ENCODE data around the gene GABRR1.

GABRR1 gene

DNA sequence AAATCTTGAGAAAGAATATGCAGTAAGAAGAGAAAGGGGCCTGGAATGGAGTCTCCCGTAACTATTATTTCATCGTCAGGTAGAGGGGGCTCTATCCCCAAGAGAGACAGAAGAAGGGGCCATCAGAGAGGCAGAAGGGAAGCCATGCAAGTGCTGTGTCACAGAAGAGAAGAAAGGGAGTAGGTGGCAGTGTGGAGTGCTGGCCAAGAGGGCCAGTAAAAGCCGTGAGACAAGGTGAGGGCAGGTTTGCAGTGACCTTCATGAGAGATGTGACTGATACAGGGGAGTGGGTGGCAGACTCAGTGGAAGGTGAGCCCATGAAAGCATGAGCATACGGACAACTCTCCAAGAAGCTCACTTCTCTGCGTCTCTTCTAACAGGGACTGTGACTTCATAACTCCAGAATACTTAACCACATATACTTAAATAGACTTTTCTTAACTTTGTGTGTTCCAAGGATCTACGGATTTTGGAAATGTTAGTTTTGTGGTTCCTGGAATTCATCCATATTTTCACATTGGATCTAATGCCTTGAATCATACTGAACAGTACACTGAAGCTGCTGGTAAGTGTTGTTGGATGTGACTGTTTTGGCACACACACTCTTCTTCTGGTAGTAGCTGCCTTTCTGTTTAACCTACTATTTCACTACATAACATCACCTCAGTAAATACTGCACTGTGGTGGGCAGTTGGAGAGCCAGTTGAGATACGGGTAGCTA lies 55.7 kb downstream of the GABRR1 start:
- H3K9me2 ChIP-seq (replicated peaks; ENCODE audit: control insufficient read depth, low read length), result no peaks in the 10 kb centered on the region
- no peak overlapping the region for H3K4me3 ChIP-seq (ENCODE audit: low read length)
- no peaks in the 10 kb centered on the region for H3K4me1 ChIP-seq (ENCODE audit: control insufficient read depth, low read length)
- H3F3A ChIP-seq (ENCODE audit: control insufficient read depth, insufficient read depth), result peaks cover 6% of the 10 kb centered on the region; the same call in 1 of the 2 replicates
- H3K79me2 ChIP-seq (ENCODE audit: control insufficient read depth, low read length), result peaks cover 2% of the 10 kb centered on the region
- no peaks in the 10 kb centered on the region for H3K27me3 ChIP-seq (ENCODE audit: control insufficient read depth, low read length)
- TF ChIP-seq, protein P1, sequence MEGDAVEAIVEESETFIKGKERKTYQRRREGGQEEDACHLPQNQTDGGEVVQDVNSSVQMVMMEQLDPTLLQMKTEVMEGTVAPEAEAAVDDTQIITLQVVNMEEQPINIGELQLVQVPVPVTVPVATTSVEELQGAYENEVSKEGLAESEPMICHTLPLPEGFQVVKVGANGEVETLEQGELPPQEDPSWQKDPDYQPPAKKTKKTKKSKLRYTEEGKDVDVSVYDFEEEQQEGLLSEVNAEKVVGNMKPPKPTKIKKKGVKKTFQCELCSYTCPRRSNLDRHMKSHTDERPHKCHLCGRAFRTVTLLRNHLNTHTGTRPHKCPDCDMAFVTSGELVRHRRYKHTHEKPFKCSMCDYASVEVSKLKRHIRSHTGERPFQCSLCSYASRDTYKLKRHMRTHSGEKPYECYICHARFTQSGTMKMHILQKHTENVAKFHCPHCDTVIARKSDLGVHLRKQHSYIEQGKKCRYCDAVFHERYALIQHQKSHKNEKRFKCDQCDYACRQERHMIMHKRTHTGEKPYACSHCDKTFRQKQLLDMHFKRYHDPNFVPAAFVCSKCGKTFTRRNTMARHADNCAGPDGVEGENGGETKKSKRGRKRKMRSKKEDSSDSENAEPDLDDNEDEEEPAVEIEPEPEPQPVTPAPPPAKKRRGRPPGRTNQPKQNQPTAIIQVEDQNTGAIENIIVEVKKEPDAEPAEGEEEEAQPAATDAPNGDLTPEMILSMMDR (IDR thresholded peaks at IDR 0.05; ENCODE audit: low read depth, low read length, poor library complexity, severe bottlenecking), result no peak
- no peak for TF ChIP-seq EZH2phosphoT487 (IDR thresholded peaks at IDR 0.05; ENCODE audit: borderline replicate concordance, low read length)
- H3K4me2 ChIP-seq (ENCODE audit: low read length), result no peak overlapping the region
- H4K20me1 ChIP-seq (ENCODE audit: control insufficient read depth, insufficient read depth, low read depth, low read length), result 0 out of 2 replicates have a peak, but pooled peaks cover 3% of the 10 kb centered on the region
- H3K9me3 ChIP-seq (ENCODE audit: control insufficient read depth, insufficient read depth, low read length), result no peaks in the 10 kb centered on the region
- H3K27ac ChIP-seq (ENCODE audit: low read depth, low read length), result no peak overlapping the region
- H3K36me3 ChIP-seq (ENCODE audit: control insufficient read depth, low read length), result peaks cover 79% of the 10 kb centered on the region

DNA sequence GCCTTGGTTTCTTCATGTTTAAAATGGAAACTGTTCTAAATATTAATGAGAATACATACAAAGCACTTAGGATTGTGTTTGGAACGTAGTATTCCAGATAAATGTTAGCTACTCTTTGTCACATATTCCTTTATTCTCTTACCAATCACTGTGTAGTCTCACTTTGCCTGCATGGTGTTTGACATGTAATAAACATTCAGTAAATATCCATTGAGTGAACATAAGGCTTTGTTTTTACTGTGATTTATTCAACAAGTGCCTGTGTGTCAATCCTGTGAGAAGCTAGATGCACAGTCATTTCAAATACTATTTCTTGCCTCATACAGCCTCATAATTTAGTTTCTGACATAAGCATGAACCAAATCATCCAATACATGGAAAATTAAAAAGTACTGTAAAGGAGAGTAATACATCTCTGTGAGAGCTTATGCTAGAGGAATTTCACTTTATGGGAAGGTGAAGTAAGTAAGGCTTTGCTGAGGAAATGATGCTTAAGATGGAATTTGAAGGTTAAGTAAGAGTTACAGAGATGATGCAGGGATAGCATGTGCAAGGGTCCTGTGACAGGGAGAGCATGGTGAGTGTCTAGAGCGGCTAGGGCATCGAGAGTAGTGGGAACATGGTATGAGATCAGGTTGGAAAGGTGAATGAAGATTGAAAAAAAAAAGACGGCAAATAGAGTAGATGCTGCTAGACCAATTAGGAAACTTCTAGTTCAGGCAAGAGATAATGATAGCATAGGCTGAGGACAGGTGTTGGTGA lies 56.6 kb downstream of the GABRR1 start:
- Histone ChIP-seq H3K4me3 (ENCODE audit: low read length) (no peak overlapping the region), H3K4me2 (ENCODE audit: low read length) (no peak overlapping the region), H3K79me2 (ENCODE audit: control insufficient read depth, low read length) (peaks cover 8% of the 10 kb centered on the region), H3K27ac (ENCODE audit: low read depth, low read length) (no peak overlapping the region), H3K9me2 (replicated peaks; ENCODE audit: control insufficient read depth, low read length) (no peaks in the 10 kb centered on the region), H3K4me1 (ENCODE audit: control insufficient read depth, low read length) (no peaks in the 10 kb centered on the region), H3F3A (ENCODE audit: control insufficient read depth, insufficient read depth) (peaks cover 1% of the 10 kb centered on the region; the same call in 1 of the 2 replicates), H3K36me3 (ENCODE audit: control insufficient read depth, low read length) (peaks cover 85% of the 10 kb centered on the region), H3K9me3 (ENCODE audit: control insufficient read depth, insufficient read depth, low read length) (no peaks in the 10 kb centered on the region), H4K20me1 (ENCODE audit: control insufficient read depth, insufficient read depth, low read depth, low read length) (0 out of 2 replicates have a peak, but pooled peaks cover 3% of the 10 kb centered on the region), H3K27me3 (ENCODE audit: control insufficient read depth, low read length) (no peaks in the 10 kb centered on the region)
- no peak for TF ChIP-seq EZH2phosphoT487 (IDR thresholded peaks at IDR 0.05; ENCODE audit: borderline replicate concordance, low read length)
- TF ChIP-seq, protein P1 (IDR thresholded peaks at IDR 0.05; ENCODE audit: low read depth, low read length, poor library complexity, severe bottlenecking), result no peak

DNA sequence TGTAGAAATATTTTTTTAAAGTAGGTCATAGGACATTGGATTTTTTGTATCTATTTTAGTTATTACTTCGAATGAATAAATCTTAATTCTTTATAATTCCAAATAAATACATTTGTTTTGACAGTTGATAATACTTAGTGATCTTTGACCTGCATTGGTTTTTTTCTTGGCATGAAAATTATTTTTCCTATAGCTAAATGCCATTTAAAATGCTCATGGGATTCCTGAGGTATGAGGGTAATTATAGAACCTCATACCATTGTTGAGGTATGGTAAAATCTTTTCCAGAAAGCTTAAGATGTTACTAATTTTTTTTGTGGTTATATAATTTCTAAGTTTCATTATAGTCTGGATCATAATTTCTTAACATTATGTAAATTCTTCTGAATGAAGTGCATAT lies 63.0 kb downstream of the GABRR1 start:
- Histone ChIP-seq H3K4me3 (ENCODE audit: low read length) (no peak overlapping the region), H3K27me3 (ENCODE audit: control insufficient read depth, low read length) (no peaks in the 10 kb centered on the region), H3K79me2 (ENCODE audit: control insufficient read depth, low read length) (peaks cover 54% of the 10 kb centered on the region), H3K9me3 (ENCODE audit: control insufficient read depth, insufficient read depth, low read length) (no peaks in the 10 kb centered on the region), H3K4me2 (ENCODE audit: low read length) (no peak overlapping the region), H3K4me1 (ENCODE audit: control insufficient read depth, low read length) (peaks cover 8% of the 10 kb centered on the region), H3K36me3 (ENCODE audit: control insufficient read depth, low read length) (peaks cover 82% of the 10 kb centered on the region), H3K9me2 (replicated peaks; ENCODE audit: control insufficient read depth, low read length) (no peaks in the 10 kb centered on the region), H3F3A (ENCODE audit: control insufficient read depth, insufficient read depth) (no peaks in the 10 kb centered on the region), H4K20me1 (ENCODE audit: control insufficient read depth, insufficient read depth, low read depth, low read length) (no peaks in the 10 kb centered on the region), H3K27ac (ENCODE audit: low read depth, low read length) (no peak overlapping the region)
- TF ChIP-seq, protein P1 (IDR thresholded peaks at IDR 0.05; ENCODE audit: low read depth, low read length, poor library complexity, severe bottlenecking), result no peak
- no peak for TF ChIP-seq EZH2phosphoT487 (IDR thresholded peaks at IDR 0.05; ENCODE audit: borderline replicate concordance, low read length)
